ENCODE measurements around the gene AK8.

Gene AK8

DNA sequence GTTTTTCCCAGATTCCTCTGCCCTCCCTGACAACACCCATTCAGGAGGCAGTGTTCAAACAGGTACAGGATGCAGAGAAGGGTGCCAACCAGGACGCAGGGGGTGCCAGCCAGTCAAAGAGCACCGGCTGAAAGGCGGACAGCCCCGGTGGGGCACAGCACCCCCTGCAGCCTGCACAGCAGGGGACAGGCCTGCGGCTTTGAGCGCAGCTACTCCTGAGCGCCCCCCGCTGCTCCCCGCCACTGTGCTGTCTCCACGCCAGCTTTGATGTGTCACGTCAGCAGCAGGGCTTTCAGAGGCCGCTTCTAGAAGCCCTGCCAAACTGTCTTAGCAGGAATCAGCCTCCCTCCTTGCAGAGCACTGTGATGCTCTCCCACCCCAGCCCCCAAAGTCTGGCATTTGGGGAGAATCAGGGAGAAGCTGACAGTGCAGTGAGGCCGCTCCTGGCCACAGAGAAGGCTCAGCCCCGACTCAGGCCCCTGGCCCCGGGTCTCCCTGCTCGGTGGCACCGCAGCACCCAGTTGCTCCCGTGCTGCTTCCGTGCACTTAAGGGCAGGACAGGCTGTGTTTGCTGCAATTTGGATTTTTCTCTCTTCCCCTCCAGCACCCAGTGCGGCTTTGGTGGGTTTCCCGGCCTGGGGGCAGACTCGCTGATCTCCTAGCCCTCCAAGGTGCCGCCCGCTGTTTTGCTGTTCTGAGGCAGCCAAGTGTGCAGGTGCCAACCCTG lies 20.3 kb downstream of the AK8 start:
- no peak for FAIRE-seq

DNA sequence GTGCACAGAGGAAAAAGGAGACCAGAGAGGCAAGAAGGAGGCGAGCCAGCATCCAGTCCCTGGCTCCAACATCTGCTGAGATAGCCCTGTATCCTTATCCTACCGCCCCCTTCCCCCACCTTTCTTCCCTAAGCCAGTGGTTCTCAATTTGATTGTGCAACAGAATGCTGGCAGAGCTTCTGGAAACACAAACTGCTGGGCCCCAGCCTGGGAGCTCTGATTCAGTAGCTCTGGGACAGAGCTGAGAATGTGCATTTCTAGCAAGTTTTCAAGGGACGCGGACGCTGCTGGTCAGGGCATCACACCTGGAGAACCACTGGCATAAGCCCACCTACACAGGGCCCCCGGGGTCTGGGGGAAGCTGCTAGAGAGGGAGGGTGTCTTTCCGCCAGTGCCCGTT lies 21.1 kb downstream of the AK8 start:
- no peak for FAIRE-seq

DNA sequence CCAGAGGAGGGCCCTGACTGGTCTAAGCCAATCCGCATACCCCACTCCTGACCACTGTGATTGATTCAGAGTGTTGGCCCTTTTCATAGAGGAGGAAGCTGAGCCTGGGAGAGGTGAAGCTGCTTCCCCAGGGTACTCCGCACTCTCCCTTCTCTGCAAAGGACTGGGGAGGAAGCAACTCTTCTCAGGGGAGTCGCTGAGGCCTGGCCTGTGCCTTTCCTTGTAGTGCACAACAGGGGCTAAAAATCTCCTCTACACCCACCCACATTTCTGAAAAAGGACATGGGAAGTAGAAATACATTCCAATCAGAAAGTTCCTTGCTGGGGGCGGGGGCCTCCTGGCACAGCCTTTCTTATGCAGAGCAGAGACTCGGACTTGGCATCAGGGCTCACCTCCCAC lies 22.2 kb downstream of the AK8 start:
- no peak for FAIRE-seq

DNA sequence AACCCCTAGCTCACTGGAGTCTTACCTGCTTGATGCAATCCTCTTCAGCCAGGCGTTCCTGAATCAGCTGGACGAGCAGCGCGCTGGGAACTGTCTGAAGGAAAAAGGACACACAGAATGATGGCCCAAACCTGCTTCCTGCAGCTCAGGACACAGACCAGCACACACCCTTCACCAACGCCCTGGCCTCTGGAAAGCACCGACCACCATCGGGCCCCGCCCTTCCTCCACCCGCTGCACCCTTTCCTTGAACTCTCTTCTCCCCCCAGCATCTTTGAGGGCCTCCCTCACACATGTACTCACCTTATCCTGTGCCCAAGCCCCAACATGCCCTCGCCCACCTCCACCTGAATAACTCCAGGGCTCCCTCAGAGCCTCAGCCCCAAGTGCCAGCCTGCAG lies 23.3 kb downstream of the AK8 start:
- FAIRE-seq, result no peak

DNA sequence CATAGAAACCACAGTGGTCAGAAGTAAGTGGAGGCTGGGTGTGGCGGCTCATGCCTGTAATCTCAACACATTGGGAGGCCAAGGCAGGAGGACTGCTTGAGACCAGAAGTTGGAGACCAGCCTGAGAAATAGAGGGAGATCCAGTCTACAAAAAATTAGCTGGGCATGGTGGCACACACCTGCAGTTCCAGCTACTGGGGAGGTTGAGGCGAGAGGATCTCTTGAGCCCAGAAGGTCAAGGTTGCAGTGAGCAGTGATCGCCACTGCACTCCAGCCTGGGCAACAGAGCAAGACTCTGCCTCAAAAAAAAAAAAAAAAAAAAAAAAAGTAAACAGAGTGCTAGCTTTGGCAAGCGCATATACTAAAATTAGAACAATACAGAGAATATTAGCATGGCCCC lies 24.6 kb downstream of the AK8 start:
- FAIRE-seq, result no peak

DNA sequence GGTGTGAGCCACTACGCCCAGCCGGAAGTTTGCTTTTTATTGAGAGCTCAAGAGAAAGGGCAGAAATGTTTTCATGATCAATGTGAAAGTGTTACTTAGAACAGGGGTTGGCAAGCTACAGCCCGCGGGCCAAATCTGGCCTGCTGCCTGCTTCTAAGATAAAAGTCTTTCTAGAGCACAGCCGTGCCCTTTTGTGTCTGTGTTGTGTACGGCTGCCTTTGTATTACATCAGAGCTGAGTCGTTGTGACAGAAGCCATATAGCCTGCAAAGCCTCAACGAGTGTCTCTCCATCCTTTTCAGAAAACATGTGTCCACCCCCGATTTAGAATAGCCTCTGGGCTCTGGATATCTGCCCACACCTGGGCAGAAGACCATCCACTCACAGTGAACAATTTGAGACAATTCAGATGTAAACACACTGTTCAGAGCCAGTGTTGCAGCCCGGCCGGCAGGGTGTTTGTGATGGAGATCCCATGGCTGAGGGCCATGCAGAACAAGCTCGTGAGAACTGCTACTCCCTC lies 28.8 kb downstream of the AK8 start:
- no peak for FAIRE-seq

DNA sequence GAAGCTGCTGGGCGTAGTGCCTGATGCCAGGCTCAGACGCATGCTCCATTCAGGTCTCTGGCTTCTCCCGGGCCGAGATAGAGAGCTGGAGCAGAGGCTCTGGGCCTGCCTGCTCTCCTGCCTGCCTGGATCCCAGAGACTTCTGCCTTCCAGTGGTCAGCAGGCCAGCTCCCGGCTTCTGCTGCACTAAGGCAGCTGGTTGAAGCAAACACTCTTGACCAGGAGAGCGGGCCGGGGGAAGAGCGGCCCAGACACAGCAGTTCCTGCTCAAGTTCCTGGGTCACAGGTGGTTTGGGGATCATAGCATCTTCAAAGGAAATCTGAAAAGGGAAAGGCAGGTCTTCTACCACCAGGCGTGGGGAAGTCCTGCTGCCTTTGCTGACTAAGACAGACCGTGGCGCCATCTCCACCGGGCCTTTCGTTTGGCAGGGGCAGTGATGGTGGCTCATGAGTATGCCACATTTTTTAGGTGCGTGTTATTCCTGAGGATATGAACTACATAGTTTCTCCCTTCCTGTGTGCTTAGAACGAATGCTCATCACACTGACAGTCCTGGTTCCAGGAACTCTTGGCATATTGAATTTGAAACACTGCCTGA lies 31.1 kb downstream of the AK8 start:
- no peak for FAIRE-seq

DNA sequence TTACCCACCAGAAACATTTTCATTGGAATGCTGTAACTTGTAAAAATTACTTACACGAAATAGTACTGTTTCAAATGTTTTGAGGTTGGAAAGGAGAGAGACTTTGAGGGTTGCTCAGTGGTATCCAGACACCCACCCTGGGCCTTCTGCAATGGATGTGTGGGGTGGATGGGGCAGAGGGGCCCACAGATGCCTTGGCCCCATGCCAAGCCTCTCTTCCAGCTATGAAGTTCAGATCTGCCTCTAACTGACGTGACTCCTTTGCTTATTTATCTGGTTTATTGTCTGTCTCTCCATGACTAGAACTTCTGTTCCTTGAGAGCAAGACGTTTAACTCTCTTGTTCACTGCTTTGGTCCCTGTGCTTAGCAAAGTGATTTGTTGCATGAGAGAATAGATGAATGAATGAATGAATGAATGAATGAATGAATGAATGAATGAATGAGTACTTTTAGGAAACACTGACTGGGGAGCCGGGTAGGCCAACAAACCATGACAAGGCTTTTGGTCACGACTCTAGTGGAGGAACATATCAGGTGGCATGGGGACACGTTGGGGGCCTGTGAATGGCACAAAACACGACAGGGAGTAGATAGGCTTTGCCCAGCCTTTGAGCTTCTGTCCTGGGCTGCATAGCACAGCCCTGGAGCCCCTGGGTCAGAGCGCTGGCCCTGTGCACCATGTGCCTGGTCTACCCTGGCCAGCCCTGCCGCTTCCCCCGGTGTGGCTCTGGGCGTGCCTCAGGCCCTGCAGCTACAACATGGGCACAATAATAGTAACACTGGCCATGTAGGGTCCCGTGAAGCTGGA lies 31.8 kb downstream of the AK8 start:
- no peak for FAIRE-seq

DNA sequence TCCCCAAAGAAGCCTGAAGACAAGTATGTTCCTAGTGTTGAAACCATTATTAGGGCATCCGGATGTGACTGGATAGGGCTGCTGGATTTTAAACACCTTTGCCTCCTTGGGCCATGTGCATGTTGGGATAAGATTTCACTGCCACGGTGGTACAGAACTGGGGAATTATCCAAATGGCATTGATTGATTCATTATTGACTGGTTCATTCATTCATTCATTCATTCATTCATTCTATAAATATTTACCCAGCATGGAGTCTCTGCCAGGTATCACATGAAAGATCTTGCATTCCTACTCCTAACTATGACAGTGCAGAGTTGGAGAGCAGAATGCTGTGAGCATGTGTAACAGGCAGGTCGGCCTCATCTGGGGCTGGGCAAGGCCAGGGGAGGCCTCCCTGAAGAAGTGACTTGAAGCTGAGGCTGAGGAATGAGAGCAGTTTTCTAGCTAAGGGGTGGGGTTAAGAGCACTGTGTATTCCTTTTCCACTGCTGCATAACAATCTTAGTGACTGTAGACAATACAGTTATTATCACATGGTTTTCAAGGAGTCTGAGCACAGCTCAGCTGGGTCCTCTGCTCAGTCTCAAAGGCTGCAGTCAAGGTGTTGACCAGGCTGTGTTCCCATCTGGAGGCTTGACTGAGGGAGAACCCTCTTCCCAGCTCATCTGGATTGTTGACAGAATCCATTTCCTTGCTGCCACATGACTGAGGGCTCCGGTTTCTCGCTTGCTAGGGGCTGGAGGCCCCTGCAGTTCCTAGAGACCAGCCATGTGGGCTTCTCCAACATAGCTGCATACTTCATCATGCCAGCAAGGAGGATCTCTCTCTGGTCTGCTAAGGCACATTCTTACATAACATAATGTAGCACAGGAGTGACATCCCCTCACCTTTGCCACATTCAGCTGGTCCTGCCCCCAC lies 35.7 kb downstream of the AK8 start:
- FAIRE-seq, result no peak

DNA sequence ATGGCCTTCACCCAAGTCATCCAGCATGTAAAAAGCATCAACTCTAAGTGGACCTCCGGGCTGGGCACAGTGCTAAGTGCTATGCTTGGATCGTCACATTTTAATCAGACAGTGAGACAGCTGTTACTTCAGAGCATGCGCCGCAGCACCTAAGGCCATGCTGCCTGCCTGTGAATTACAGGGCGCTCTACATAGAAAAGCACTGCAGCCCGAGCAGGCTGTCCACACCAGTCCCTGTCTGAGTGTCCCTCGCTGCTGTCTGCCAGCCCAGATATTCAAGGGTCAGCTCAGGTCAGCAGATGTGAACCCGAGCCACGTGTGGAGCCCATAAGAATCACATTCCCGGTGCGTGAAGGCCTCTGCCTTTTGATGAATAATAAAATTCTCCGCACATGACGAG lies 37.1 kb downstream of the AK8 start:
- FAIRE-seq, result no peak

DNA sequence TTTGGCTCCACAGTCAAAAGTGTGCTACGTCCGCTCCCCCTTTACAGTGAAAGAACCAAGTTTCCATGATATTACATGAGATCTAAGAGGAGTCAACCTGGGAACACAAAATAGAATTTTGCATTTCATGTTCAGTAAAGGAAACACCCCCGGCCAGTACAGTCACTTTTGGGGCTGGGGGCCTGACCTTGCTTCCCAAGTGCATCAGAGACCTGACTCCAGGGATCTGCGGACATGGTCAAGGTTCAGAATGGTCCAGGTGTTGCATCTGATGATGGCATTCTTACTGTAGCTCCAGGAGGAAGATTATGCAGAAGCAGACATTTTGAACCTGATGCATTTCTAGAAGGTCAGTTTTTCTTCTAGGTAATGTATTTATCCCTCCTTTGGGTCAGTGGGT lies 39.8 kb downstream of the AK8 start:
- FAIRE-seq, result no peak

DNA sequence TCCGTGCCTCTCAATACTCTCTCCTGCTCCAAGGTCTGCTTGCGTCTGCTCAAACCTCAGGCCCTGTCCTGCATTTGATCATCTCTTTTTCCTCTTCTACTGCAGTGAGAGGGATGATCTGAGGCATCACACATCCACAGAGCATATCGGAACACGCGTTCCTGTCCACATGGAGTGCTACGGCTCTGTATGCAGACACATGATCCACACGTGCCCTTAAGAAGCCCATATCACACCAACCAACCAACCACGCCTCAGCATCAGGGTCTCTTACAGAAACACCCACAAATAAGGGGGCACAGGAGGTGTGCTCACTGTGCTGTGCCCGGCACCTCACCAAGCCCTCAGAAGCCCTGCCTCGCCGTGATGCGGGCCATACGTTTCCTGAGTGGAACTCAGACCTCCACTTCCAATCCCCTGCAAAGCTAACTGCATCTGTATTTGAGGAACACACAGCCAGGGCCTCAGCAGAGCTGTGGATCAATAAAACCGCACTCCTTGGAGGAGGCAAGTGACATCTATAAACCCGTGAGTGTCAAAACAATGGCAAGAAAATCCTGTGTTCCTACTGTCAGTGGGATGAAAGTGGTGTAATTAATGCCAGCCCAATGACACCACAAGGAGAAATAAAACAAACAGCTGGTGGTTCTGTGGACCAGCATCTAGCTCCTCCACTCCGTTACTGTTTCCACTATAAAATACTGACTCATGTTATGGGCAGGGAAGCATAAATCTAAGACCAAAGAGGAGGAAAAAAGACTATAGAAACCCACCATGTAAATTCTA lies 40.4 kb downstream of the AK8 start:
- FAIRE-seq, result no peak

DNA sequence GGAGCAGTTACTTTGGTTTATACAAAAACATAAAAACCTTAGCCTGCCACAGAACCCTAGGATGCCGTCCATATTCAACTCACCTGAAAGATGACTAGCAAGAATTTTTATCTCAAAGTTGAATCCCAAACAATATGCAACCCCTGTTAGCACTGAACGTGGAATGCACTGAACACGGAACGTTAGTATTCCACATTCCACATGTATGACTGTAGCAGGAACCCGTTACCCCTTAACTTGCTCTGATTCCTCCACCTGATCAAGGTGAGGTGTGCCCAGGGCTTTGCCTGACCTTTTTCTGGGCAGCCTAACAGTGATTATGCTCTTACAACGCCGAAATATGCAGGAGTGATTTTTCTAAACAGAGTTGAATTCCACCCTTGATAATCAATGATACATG lies 43.7 kb downstream of the AK8 start:
- no peak for FAIRE-seq

DNA sequence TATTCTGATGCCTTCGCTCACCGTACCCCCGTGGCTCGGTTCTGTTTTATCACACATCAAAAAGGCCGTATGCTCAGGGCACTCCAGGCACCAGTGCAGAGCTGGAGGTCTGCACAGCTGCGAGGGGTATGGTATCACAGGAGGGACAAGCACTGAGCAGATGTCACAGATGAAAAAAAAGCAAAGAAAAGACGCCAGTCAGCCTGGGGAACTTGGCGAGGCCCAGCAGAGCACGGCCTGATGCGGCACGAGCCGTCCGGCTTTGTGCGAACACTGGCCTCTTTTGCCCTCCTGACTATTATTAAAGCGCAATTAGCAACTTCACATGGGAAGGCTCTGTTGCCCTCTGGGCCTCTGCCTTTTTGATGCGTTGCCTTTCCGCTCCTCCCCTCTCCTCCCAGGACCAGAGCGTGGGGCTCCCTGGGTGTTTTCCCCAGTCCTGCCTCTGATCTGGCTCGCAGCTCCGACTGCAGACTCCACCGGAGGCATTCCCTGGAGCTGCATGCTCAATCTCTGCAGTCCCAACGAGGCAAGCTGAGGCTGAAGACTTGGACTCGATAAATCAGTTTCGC lies 44.4 kb downstream of the AK8 start:
- no peak for FAIRE-seq

DNA sequence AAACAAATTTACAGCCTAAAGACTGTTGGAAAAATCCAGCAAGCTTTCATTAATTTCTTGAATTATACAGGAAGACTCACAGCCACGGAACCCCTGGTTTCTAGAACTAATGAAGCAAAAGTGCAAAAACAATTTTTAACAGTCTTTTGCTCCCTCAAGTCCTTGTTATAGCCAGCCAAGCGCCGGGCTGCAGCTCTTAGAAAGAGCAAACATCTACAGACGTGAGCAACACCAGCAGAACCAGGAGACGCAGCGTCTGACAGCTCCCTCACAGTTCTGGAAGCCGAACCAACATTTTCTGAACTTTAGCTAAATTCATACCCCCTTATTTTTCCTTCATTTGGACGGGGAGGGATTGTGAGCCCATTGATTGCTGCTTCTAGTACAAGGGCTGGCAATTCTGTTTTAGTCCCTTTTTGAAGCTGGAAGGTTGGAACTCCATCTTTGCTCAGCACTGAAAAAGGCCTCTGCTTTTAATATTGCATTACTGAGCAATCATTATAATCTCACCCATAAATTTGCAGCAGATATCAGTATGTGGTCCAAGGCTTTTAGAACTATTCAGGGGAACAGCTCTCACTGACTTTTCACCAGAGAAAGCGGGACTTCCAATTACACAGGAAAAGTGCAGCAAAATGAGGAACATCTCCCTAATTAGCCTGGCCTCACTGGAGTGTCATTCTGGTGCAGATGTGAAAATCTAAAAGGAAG lies 45.8 kb downstream of the AK8 start:
- FAIRE-seq, result no peak

DNA sequence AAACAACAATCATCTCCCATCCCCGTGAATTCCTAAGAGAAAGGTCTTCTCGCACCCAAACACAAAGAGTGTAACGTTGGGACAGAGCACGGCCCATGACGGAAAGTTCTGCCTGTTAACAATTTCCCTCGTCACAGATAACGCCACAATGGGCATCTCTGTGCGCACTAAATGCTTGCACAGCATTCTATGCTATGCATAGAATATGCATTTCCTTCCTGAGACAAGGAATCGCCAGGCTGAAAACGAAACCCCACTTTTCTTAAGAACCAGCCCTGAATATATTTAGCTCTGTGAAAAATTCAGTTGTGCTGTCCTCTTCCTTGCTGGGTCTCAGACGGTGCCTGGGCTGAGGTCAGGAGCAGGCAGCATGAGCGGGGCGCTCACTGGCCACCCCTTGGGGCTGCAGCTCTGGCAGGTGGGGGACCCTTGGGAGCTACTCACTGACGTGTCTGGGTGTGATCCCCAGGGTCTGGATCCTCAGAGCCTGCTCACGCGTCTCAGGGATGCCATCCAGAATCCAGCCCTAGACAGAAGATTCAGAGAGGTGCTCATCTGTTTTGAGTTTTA lies 49.8 kb downstream of the AK8 start:
- no peak for FAIRE-seq

DNA sequence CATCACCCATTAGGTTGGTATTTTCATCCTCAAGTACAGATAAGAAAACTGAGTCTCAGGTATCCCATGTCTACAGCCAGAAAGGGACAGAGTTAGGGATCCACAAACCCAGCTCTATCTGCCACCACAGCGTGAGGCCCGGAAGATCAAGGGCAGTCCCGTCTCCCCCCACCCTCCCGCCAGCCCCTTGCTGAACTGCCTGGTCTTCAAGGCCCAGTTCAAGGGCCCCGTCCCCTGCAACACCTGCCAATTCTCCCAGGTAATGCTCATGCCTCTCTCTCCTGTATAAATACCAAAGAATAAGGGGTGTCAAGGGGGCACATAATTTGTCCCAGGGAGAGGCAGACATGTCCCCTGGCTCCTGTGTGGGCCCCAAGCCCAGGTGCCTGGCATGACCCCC lies 50.7 kb downstream of the AK8 start:
- no peak for FAIRE-seq

DNA sequence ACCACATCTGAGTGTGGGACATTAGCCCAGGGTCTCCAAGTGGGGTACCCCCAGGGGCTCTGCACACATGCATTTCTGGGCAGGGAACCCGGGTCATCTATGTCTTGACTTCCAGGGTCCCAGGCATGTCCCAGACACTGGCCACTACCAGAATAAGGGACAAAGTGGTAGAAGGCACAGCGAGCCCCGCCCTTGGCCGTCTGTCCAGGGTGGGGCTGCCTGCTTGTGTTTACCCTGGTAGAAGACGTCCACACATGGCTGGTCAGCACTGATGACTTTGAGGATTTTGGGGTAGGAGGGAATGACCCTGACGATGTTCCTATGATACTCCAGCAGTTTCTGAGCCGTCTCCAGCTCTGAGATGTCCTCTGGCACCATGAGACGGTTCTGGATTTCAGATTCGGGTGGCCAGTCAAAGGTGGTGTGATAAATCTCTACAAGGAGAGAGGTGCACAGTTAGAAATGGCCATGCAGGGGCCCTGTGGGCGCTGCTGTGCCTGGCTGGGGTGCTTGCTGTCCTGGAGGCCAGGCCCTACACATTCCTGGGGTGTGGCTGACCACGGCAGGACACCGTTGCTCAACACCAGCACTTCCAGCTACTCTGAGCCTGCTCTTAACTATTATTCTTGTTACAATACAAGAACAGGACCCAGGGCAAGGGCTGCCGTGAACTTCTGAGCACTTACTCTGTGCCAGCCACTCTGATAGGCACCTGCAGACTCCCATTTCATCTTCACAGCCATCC lies 51.3 kb downstream of the AK8 start:
- no peak for FAIRE-seq

DNA sequence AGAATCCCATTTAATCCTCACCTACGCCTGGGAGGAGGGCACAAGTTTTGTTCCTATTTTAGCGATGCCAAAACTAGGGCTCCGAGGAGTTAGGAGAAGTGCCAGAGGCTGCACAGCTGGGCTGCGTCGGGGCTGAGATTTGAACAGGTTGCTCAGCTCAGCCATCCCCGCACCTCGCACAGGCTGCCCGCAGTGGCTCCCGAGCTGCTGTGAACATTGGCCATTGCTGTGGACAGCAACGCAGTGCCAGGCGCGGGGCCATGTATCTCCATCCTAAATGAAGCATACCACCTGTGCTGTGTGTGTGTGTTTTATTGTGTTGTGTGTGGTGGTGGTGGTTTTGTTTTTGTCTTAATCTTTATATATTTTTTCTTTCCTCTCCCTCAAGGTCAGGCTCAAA lies 52.0 kb downstream of the AK8 start:
- no peak for FAIRE-seq

DNA sequence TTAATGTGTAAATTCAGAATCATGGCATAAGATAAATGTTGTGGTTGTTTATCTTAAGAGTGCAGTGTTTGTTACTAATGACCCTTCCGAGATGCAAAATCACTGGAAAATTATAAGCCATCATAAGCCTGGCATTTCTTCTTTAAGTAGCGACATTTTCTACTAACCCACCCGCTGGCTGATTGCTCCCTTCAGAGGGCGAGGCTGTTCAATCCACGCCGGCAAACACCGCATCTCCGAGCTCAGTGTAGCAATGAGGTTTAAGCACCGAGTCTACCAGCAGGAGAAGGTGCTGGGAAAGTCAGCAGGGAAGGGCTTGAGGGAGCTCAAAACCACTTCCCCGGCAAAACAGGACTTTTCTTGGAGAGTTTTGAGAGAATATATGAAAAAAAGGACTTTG lies 52.7 kb downstream of the AK8 start:
- FAIRE-seq, result no peak

All from TTC549 (cell line).